ENCODE data around the gene TSPEAR. TPM values are rescaled to one million over a fixed set of nuclear protein-coding genes. Genes with fewer than 3 reads are reported as not detected.
"Not testable (repeated sequence)": the region's sequence is repeated elsewhere in the genome, so short reads cannot be mapped to it uniquely, and the experiment has no call there.

The TSPEAR gene
- total RNA-seq, 1 experiment from 2014 or later = not detected

GRCh38 chr21:44609193-44609592, 102.2 kb downstream of the TSPEAR start:
- in situ Hi-C loops (cut with HindIII; ENCODE audit: low pct_unique_long_range_greater_than_20kb, low sequenced_read_pairs) = no loop called here
- DNase-seq (ENCODE audit: low read depth) = no peak

- no peak for DNase-seq (ENCODE audit: low read depth)
- in situ Hi-C loops (cut with HindIII; ENCODE audit: low pct_unique_long_range_greater_than_20kb, low sequenced_read_pairs) = no loop called here
Observed at GRCh38 chr21:44606495-44606894, 104.9 kb downstream of the TSPEAR start.

- in situ Hi-C loops (cut with HindIII; ENCODE audit: low pct_unique_long_range_greater_than_20kb, low sequenced_read_pairs) = no loop called here
- no peak for DNase-seq (ENCODE audit: low read depth)
Observed at GRCh38 chr21:44603911-44604310, 107.5 kb downstream of the TSPEAR start.

GRCh38 chr21:44603109-44603875, 108.1 kb downstream of the TSPEAR start:
- in situ Hi-C loops (cut with HindIII; ENCODE audit: low pct_unique_long_range_greater_than_20kb, low sequenced_read_pairs) = no loop called here
- DNase-seq (ENCODE audit: low read depth) = no peak

GRCh38 chr21:44602463-44602850, 108.9 kb downstream of the TSPEAR start:
- in situ Hi-C loops (cut with HindIII; ENCODE audit: low pct_unique_long_range_greater_than_20kb, low sequenced_read_pairs) = no loop called here
- no peak for DNase-seq (ENCODE audit: low read depth)

GRCh38 chr21:44601596-44602462, 109.5 kb downstream of the TSPEAR start:
- in situ Hi-C loops (cut with HindIII; ENCODE audit: low pct_unique_long_range_greater_than_20kb, low sequenced_read_pairs) = no loop called here

GRCh38 chr21:44601091-44601490, 110.3 kb downstream of the TSPEAR start:
- DNase-seq (ENCODE audit: low read depth); in situ Hi-C loops (cut with HindIII; ENCODE audit: low pct_unique_long_range_greater_than_20kb, low sequenced_read_pairs): not testable (repeated sequence)

More at GRCh38 chr21:44601596-44602462, 109.5 kb downstream of the TSPEAR start:
- DNase-seq (ENCODE audit: low read depth) = no peak

GRCh38 chr21:44600118-44600978, 111.0 kb downstream of the TSPEAR start, which contains the start of gene KRTAP10-7:
Gene KRTAP10-7, plus strand, starts transcription at chr21:44600597. Its CDS starts 25 bp downstream, at chr21:44600622.
- in situ Hi-C loops (cut with HindIII; ENCODE audit: low pct_unique_long_range_greater_than_20kb, low sequenced_read_pairs) = not testable (repeated sequence)

GRCh38 chr21:44599264-44600029, 111.9 kb downstream of the TSPEAR start:
- DNase-seq (ENCODE audit: low read depth) = no peak
- in situ Hi-C loops (cut with HindIII; ENCODE audit: low pct_unique_long_range_greater_than_20kb, low sequenced_read_pairs) = no loop called here

More at GRCh38 chr21:44600118-44600978, 111.0 kb downstream of the TSPEAR start, which contains the start of gene KRTAP10-7:
- not testable (repeated sequence) for DNase-seq (ENCODE audit: low read depth)

GRCh38 chr21:44598061-44598460, 113.3 kb downstream of the TSPEAR start:
- no peak for DNase-seq (ENCODE audit: low read depth)
- in situ Hi-C loops (cut with HindIII; ENCODE audit: low pct_unique_long_range_greater_than_20kb, low sequenced_read_pairs) = no loop called here

- in situ Hi-C loops (cut with HindIII; ENCODE audit: low pct_unique_long_range_greater_than_20kb, low sequenced_read_pairs) = no loop called here
- peak; percentile 54 for DNase-seq (ENCODE audit: low read depth)
Observed at GRCh38 chr21:44596068-44596725, 115.2 kb downstream of the TSPEAR start.

- in situ Hi-C loops (cut with HindIII; ENCODE audit: low pct_unique_long_range_greater_than_20kb, low sequenced_read_pairs) = no loop called here
- no peak for DNase-seq (ENCODE audit: low read depth)
Observed at GRCh38 chr21:44595524-44595923, 115.8 kb downstream of the TSPEAR start.

- in situ Hi-C loops (cut with HindIII; ENCODE audit: low pct_unique_long_range_greater_than_20kb, low sequenced_read_pairs) = no loop called here
- no peak for DNase-seq (ENCODE audit: low read depth)
Observed at GRCh38 chr21:44594406-44594916, 116.9 kb downstream of the TSPEAR start.

GRCh38 chr21:44593598-44594405, 117.6 kb downstream of the TSPEAR start:
- in situ Hi-C loops (cut with HindIII; ENCODE audit: low pct_unique_long_range_greater_than_20kb, low sequenced_read_pairs) = no loop called here
- DNase-seq (ENCODE audit: low read depth) = no peak

- in situ Hi-C loops (cut with HindIII; ENCODE audit: low pct_unique_long_range_greater_than_20kb, low sequenced_read_pairs) = no loop called here
- DNase-seq (ENCODE audit: low read depth) = no peak
Observed at GRCh38 chr21:44592446-44593311, 118.7 kb downstream of the TSPEAR start, which contains the start of gene KRTAP10-6. Gene KRTAP10-6, minus strand, starts transcription at chr21:44592505. Its CDS starts 21 bp downstream, at chr21:44592484.
